ENCODE data around the gene SLC25A43. TPM values are rescaled to one million over a fixed set of nuclear protein-coding genes. Genes with fewer than 3 reads are reported as not detected.

The SLC25A43 gene
- total and polyA plus RNA-seq, 2 experiments from 2014 or later, result 8.7 to 8.9 TPM

DNA sequence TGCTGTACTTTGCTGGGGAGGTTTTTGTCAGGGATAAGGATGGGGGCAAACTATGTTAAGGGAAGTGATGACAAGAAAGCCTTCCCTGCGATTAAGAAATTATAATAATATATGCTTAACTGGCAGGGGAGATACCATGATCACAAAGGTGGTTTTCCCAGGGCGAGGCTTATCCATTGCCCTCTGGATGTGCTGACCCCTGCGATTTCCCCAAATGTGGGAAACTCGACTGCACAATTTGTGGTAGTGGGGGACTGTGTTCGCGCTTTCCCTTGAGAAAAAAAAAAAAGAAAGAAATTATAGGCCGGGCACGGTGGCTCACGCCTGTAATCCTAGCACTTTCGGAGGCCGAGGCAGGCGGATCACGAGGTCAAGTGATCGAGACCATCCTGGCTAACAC lies 24.5 kb downstream of the SLC25A43 start:
- Histone ChIP-seq H3K79me2 (replicated peaks; ENCODE audit: insufficient read depth) (no peaks in the 10 kb centered on the region), H3K4me1 (ENCODE audit: insufficient read depth) (peaks cover 3% of the 10 kb centered on the region; the same call in 1 of the 2 replicates), H3K9me2 (ENCODE audit: insufficient read depth) (no peaks in the 10 kb centered on the region), H3F3A (replicated peaks; ENCODE audit: low read depth) (no peaks in the 10 kb centered on the region), H2AFZ (no peak overlapping the region), H3K27ac (ENCODE audit: low read depth) (no peak overlapping the region), H3K4me2 (no peak overlapping the region), H3K36me3 (ENCODE audit: insufficient read depth) (no peaks in the 10 kb centered on the region), H3K4me3 (no peak overlapping the region), H3K27me3 (ENCODE audit: insufficient read depth) (no peaks in the 10 kb centered on the region), H4K20me1 (replicated peaks; ENCODE audit: insufficient read depth) (no peaks in the 10 kb centered on the region)
- Mint-ChIP-seq H3K27me3 (ENCODE audit: insufficient read depth, low read depth, poor library complexity) (peaks cover 2% of the 10 kb centered on the region), H3K4me1 (peaks cover 26% of the 10 kb centered on the region), H3K27ac (no peak overlapping the region), H3K4me3 (no peak overlapping the region), H3K9me3 (no peaks in the 10 kb centered on the region), H3K36me3 (ENCODE audit: low read depth) (peaks cover 2% of the 10 kb centered on the region; the same call in 1 of the 3 replicates)
- ATAC-seq, result no peak
- TF ChIP-seq CTCF (conservative IDR thresholded peaks at IDR 0.05; ENCODE audit: low read depth in 2 of 2) (no peak), JUNB (IDR thresholded peaks at IDR 0.05; ENCODE audit: unreplicated experiment) (no peak), EZH2 (IDR thresholded peaks at IDR 0.05; ENCODE audit: low read depth, unreplicated experiment) (no peak), STAT1 (IDR thresholded peaks at IDR 0.05; ENCODE audit: unreplicated experiment) (no peak), POLR2AphosphoS5 (IDR thresholded peaks at IDR 0.05; ENCODE audit: low read depth) (no peak), ZNF114 (CRISPR knock-in tag; IDR thresholded peaks at IDR 0.05) (no peak), NANOG (IDR thresholded peaks at IDR 0.05; ENCODE audit: borderline replicate concordance) (no peak), ZNF331 (CRISPR knock-in tag; IDR thresholded peaks at IDR 0.05; ENCODE audit: low read depth) (no peak), CREB1 (CRISPR knock-in tag; IDR thresholded peaks at IDR 0.05; ENCODE audit: low read depth) (no peak), REST (IDR thresholded peaks at IDR 0.05; ENCODE audit: unreplicated experiment) (no peak), EZH2phosphoT487 (IDR thresholded peaks at IDR 0.05; ENCODE audit: unreplicated experiment) (no peak)
- TF ChIP-seq, protein P1, sequence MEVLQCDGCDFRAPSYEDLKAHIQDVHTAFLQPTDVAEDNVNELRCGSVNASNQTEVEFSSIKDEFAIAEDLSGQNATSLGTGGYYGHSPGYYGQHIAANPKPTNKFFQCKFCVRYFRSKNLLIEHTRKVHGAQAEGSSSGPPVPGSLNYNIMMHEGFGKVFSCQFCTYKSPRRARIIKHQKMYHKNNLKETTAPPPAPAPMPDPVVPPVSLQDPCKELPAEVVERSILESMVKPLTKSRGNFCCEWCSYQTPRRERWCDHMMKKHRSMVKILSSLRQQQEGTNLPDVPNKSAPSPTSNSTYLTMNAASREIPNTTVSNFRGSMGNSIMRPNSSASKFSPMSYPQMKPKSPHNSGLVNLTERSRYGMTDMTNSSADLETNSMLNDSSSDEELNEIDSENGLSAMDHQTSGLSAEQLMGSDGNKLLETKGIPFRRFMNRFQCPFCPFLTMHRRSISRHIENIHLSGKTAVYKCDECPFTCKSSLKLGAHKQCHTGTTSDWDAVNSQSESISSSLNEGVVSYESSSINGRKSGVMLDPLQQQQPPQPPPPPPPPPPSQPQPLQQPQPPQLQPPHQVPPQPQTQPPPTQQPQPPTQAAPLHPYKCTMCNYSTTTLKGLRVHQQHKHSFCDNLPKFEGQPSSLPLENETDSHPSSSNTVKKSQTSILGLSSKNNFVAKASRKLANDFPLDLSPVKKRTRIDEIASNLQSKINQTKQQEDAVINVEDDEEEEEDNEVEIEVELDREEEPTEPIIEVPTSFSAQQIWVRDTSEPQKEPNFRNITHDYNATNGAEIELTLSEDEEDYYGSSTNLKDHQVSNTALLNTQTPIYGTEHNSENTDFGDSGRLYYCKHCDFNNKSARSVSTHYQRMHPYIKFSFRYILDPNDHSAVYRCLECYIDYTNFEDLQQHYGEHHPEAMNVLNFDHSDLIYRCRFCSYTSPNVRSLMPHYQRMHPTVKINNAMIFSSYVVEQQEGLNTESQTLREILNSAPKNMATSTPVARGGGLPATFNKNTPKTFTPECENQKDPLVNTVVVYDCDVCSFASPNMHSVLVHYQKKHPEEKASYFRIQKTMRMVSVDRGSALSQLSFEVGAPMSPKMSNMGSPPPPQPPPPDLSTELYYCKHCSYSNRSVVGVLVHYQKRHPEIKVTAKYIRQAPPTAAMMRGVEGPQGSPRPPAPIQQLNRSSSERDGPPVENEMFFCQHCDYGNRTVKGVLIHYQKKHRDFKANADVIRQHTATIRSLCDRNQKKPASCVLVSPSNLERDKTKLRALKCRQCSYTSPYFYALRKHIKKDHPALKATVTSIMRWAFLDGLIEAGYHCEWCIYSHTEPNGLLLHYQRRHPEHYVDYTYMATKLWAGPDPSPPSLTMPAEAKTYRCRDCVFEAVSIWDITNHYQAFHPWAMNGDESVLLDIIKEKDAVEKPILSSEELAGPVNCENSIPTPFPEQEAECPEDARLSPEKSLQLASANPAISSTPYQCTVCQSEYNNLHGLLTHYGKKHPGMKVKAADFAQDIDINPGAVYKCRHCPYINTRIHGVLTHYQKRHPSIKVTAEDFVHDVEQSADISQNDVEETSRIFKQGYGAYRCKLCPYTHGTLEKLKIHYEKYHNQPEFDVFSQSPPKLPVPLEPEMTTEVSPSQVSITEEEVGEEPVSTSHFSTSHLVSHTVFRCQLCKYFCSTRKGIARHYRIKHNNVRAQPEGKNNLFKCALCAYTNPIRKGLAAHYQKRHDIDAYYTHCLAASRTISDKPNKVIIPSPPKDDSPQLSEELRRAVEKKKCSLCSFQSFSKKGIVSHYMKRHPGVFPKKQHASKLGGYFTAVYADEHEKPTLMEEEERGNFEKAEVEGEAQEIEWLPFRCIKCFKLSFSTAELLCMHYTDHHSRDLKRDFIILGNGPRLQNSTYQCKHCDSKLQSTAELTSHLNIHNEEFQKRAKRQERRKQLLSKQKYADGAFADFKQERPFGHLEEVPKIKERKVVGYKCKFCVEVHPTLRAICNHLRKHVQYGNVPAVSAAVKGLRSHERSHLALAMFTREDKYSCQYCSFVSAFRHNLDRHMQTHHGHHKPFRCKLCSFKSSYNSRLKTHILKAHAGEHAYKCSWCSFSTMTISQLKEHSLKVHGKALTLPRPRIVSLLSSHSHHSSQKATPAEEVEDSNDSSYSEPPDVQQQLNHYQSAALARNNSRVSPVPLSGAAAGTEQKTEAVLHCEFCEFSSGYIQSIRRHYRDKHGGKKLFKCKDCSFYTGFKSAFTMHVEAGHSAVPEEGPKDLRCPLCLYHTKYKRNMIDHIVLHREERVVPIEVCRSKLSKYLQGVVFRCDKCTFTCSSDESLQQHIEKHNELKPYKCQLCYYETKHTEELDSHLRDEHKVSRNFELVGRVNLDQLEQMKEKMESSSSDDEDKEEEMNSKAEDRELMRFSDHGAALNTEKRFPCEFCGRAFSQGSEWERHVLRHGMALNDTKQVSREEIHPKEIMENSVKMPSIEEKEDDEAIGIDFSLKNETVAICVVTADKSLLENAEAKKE (CRISPR knock-in tag; IDR thresholded peaks at IDR 0.05), result no peak
- TF ChIP-seq, protein P2, sequence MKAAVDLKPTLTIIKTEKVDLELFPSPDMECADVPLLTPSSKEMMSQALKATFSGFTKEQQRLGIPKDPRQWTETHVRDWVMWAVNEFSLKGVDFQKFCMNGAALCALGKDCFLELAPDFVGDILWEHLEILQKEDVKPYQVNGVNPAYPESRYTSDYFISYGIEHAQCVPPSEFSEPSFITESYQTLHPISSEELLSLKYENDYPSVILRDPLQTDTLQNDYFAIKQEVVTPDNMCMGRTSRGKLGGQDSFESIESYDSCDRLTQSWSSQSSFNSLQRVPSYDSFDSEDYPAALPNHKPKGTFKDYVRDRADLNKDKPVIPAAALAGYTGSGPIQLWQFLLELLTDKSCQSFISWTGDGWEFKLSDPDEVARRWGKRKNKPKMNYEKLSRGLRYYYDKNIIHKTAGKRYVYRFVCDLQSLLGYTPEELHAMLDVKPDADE (IDR thresholded peaks at IDR 0.05), result no peak
- DNase-seq (ENCODE audit: low spot score), result no peak
